GM23248 (cell line): Measurements from ENCODE around the gene ZDHHC24.

Experiments used
- EZH2 ChIP-seq: fragments of 200-600 bp; sonication (generic); IDR thresholded peaks from 2 replicates; pipeline ENCODE4 v1.6.1; 2018; ENCODE audit warnings: antibody characterized with exemption, mild to moderate bottlenecking; ENCODE audit not compliant: insufficient read depth, poor library complexity, severe bottlenecking
- EZH2phosphoT487 ChIP-seq: fragments of 200-600 bp; sonication (generic); IDR thresholded peaks from 2 replicates; pipeline ENCODE4 v1.6.1; 2018; ENCODE audit warnings: antibody characterized with exemption, moderate library complexity, mild to moderate bottlenecking, low read depth; ENCODE audit not compliant: insufficient read depth

- TF ChIP-seq EZH2, result no peak
- no peak for TF ChIP-seq EZH2phosphoT487
Measured at GRCh38 chr11:66568124-66568916, 22.5 kb upstream of the ZDHHC24 start, which contains the start of gene CTSF.
